Heart left ventricle (tissue), 16 donors: Measurements from ENCODE around the gene EXOC3L4. TPM values are rescaled to one million over a fixed set of nuclear protein-coding genes. Genes with fewer than 3 reads are reported as not detected.

ENCODE experiments used
- ATAC-seq, 4 donors: fragments of 200-7000 bp; cut with Tn5 transposase; one replicate each; pipeline ENCODE4 v1.9.1; 2020 to 2022; ENCODE audit warnings: moderate library complexity in 4 of 4, mild to moderate bottlenecking in 3 of 4, moderate number of reproducible peaks in 1 of 4
- DNase-seq, 5 donors: peaks; one replicate each; pipeline ENCODE4 v3.0.0-alpha.2; 2020
- H3K27ac ChIP-seq, 12 donors: fragments of 200-600 bp; sonication (generic) in 4 of 12; one replicate each; pipeline versions ENCODE4 v1.5.0 to v1.8.0; 2016 to 2022; ENCODE audit warnings: mild to moderate bottlenecking in 2 of 12
- H3K27me3 ChIP-seq, 9 donors: fragments of 200-600 bp; sonication (generic) in 2 of 9; one replicate each; pipeline versions ENCODE4 v1.5.1 to v1.8.0; 2016 to 2022; ENCODE audit warnings: mild to moderate bottlenecking in 3 of 9
- H3K36me3 ChIP-seq, 9 donors: fragments of 200-600 bp; sonication (generic) in 2 of 9; one replicate each; pipeline versions ENCODE4 v1.5.0 to v1.8.0; 2018 to 2022; ENCODE audit warnings: mild to moderate bottlenecking in 2 of 9
- H3K4me1 ChIP-seq, 12 donors: fragments of 200-600 bp; sonication (generic) in 4 of 12; one replicate each; pipeline versions ENCODE4 v1.5.0 to v1.8.0; 2016 to 2022; ENCODE audit warnings: mild to moderate bottlenecking in 3 of 12
- H3K4me3 ChIP-seq, 12 donors: fragments of 200-600 bp; sonication (generic) in 4 of 12; one replicate each; pipeline versions ENCODE4 v1.5.0 to v1.8.0; 2017 to 2022; ENCODE audit warnings: mild to moderate bottlenecking in 9 of 12, moderate library complexity in 4 of 12
- H3K9me3 ChIP-seq, 12 donors: fragments of 200-600 bp; sonication (generic) in 4 of 12; one replicate each; pipeline versions ENCODE4 v1.5.0 to v1.8.0; 2016 to 2022; ENCODE audit warnings: mild to moderate bottlenecking in 1 of 12
- CTCF ChIP-seq, 12 donors: fragments of 200-600 bp; sonication (generic) in 4 of 12; IDR thresholded peaks; one replicate each; pipeline versions ENCODE4 v1.5.0 to v1.8.0; 2018 to 2022; ENCODE audit warnings: antibody characterized with exemption in 12 of 12, mild to moderate bottlenecking in 5 of 12
- POLR2A ChIP-seq, 2 donors: fragments of 450-650 bp; IDR thresholded peaks; one replicate each; pipeline ENCODE4 v1.6.1; 2017; ENCODE audit warnings: antibody characterized with exemption in 2 of 2, mild to moderate bottlenecking in 2 of 2, moderate library complexity in 2 of 2
- WGBS, 4 donors: extraction: QIAGEN DNeasy Blood & Tissue Kit in 2 of 4; methylation state at CpG; one replicate each; pipeline versions ENCODE4 v1.1.5 to v1.1.7; 2013 to 2018; 5-methylcytosine and 5-hydroxymethylcytosine counted together
- intact Hi-C, 10 donors: fragments of 100-400 bp; cut with DNase I; formaldehyde crosslinking; loops; one replicate each; pipeline versions ENCODE4 v1.11.1 to v1.14.2; 2022
- polyA plus RNA-seq, 2 donors: library from polyadenylated mRNA; stranded (reverse); fragments of 200-250 nt; gene quantifications; one replicate each; pipeline ENCODE4 v1.2.3, GENCODE V29; 2013
- total RNA-seq, 9 donors: library from RNA; depleted of rRNA in 2 of 9; stranded (reverse); fragments of >200 nt in 2 of 9; fragmentation: NEBNext Ultra II Directional in 3 of 9; extraction: Animal tissue kit (Norgen Biotek cat#: 25700) in 3 of 9; gene quantifications; one replicate each; pipeline versions ENCODE4 v1.1.0 to v1.2.4, GENCODE V29; 2016 to 2023
- donor health status: ischemic (EF 13 %, LVEDD 7.1; RV severe dilation, severe dysfunction).
- donor health status: healthy with polysubstance abuse.
- donor health status: DM: no; HTN: yes; CAD: no.
- donor health status: DM: no; HTN: no; CAD: no.
- donor health status: ischemic (EF 25% LVEDD 6.9; RV normal size, moderate dysfunction).
- donor health status: ischemic (EF 25% LVEDD 5.7; RV mildly dilated, moderate dysfunction).
- donor health status: healthy.
- donor health status: DM: yes; HTN: yes; CAD: no.
- donor health status: ischemic (EF 35%, LVEDD 5.7; RV mildly dilated, moderate dysfunction).
- donor health status: nonischemic (EF 11% LVEDD 7.7; RV severe dilation, severe dysfunction).
- donor health status: DM: yes; HTN: yes; CAD: no.
- donor health status: PGD.
- donor health status: ischemic (EF 29% LVEDD 5.4; RV normal size, mild dysfunction).
- donor health status: nonischemic (EF 23%, LVEDD 6.1; RV moderate dilation, normal function).

Gene EXOC3L4
- total and polyA plus RNA-seq, 11 donors: 0.21 to 3.2 (median 0.47) TPM; not detected in 5

- ATAC-seq (peak in 3 of 4 donors; percentile 10 to 27 (median 12)), DNase-seq (peak; percentile 63 to 86 (median 71))
- peaks cover 0 to 30% (median 0%) of the 10 kb centered on the region in 9 donors for H3K36me3 ChIP-seq
- intact Hi-C loops: loop anchor here in 1 of 10 donors (5.0 kb wide), 1 partner anchor 63 kb away; no protein-coding TSS in a partner anchor
- TF ChIP-seq POLR2A (IDR thresholded peaks at IDR 0.05) (no peak), CTCF (IDR thresholded peaks at IDR 0.05) (peak in 11 of 12 donors; percentile 21 to 58 (median 43))
- peak overlapping the region; percentile 89 to 99 (median 93) for H3K27ac ChIP-seq
- WGBS, 4 donors: 20 to 31% (median 24%) methylated on average over 31 to 48 of the region's 48 CpGs
- H3K4me1 ChIP-seq: peaks cover 3 to 90% (median 70%) of the 10 kb centered on the region in 12 donors
- H3K9me3 ChIP-seq: no peaks in the 10 kb centered on the region
- H3K4me3 ChIP-seq: peak overlapping the region; percentile 62 to 94 (median 76)
- no peaks in the 10 kb centered on the region for H3K27me3 ChIP-seq
Measured at GRCh38 chr14:103123634-103124500, 29.3 kb downstream of the EXOC3L4 start.

GRCh38 chr14:103124501-103125001 is 30.0 kb downstream of the EXOC3L4 start:
- intact Hi-C loops: loop anchor here in 2 of 10 donors (5.0 kb wide), 2 partner anchors 63 to 168 kb away; no protein-coding TSS in a partner anchor
- DNase-seq (peak in 2 of 5 donors; percentile 25 to 59), ATAC-seq (no peak)

GRCh38 chr14:103125098-103126070 is 30.9 kb downstream of the EXOC3L4 start:
- peak in 4 of 5 donors; percentile 16 to 49 (median 27) for DNase-seq
- no peak for ATAC-seq
- Histone ChIP-seq H3K27ac (no peak overlapping the region), H3K27me3 (no peaks in the 10 kb centered on the region), H3K9me3 (no peaks in the 10 kb centered on the region), H3K4me1 (peaks cover 3 to 86% (median 72%) of the 10 kb centered on the region in 12 donors), H3K36me3 (peaks cover 0 to 45% (median 6%) of the 10 kb centered on the region in 9 donors), H3K4me3 (peak overlapping the region in 6 of 12 donors; percentile 66 to 94 (median 76))
- intact Hi-C loops: loop anchor here in 1 of 10 donors (5.0 kb wide), 1 partner anchor 167 kb away; no protein-coding TSS in a partner anchor
- WGBS, 4 donors: 77 to 86% (median 83%) methylated on average over 10 to 13 of the region's 13 CpGs
- TF ChIP-seq CTCF (IDR thresholded peaks at IDR 0.05): no peak
- TF ChIP-seq POLR2A (IDR thresholded peaks at IDR 0.05): no peak

More at GRCh38 chr14:103124501-103125001, 30.0 kb downstream of the EXOC3L4 start:
- peaks cover 0 to 37% (median 0%) of the 10 kb centered on the region in 9 donors for H3K36me3 ChIP-seq
- peak overlapping the region in 4 of 12 donors; percentile 91 to 98 (median 94) for H3K27ac ChIP-seq
- no peaks in the 10 kb centered on the region for H3K27me3 ChIP-seq
- H3K4me1 ChIP-seq: peaks cover 3 to 86% (median 70%) of the 10 kb centered on the region in 12 donors
- no peaks in the 10 kb centered on the region for H3K9me3 ChIP-seq
- no peak for TF ChIP-seq CTCF (IDR thresholded peaks at IDR 0.05)
- TF ChIP-seq POLR2A (IDR thresholded peaks at IDR 0.05): no peak
- H3K4me3 ChIP-seq: peak overlapping the region in 11 of 12 donors; percentile 62 to 94 (median 74)
- 72 to 100% (median 87%) methylated on average over 2 to 5 of the region's 5 CpGs for WGBS, 4 donors
